Large intestine (tissue), 3 donors: ENCODE results near the gene COQ4. TPM values are rescaled to one million over a fixed set of nuclear protein-coding genes. Genes with fewer than 3 reads are reported as not detected.
A peak's percentile ranks its signal among the peaks of the same experiment; 100 is the strongest.

Experiments
- DNase-seq, 2 donors: peaks; one replicate each; pipeline versions ENCODE4 v3.0.0 to v3.0.0-alpha.2; 2013
- H3K27ac ChIP-seq: one replicate; pipeline ENCODE4 v1.5.1; 2013; ENCODE audit warnings: low read length
- H3K27me3 ChIP-seq: 2 replicates; pipeline ENCODE4 v1.6.1; 2013; ENCODE audit warnings: low read length; ENCODE audit not compliant: control insufficient read depth, insufficient read depth
- H3K36me3 ChIP-seq: 2 replicates; pipeline ENCODE4 v1.6.1; 2013; ENCODE audit warnings: low read length; ENCODE audit not compliant: control insufficient read depth, insufficient read depth
- H3K4me1 ChIP-seq: one replicate; pipeline ENCODE4 v1.6.1; 2013; ENCODE audit warnings: low read length; ENCODE audit not compliant: control insufficient read depth, insufficient read depth
- H3K4me3 ChIP-seq: one replicate; pipeline ENCODE4 v1.5.1; 2013; ENCODE audit warnings: low read length
- H3K9me3 ChIP-seq: one replicate; pipeline ENCODE4 v1.6.1; 2013; ENCODE audit warnings: mild to moderate bottlenecking, low read depth, low read length, moderate library complexity; ENCODE audit not compliant: control insufficient read depth
- WGBS: methylation state at CpG from one replicate; pipeline ENCODE4 v1.1.5; 2013; ENCODE audit warnings: low lambda C conversion rate; ENCODE audit not compliant: insufficient coverage; 5-methylcytosine and 5-hydroxymethylcytosine counted together
- polyA plus RNA-seq: library from polyadenylated mRNA; unstranded; fragments of 120-200 nt; gene quantifications from one replicate; pipeline ENCODE4 v1.2.1, GENCODE V29; 2013

The COQ4 gene
- polyA plus RNA-seq, 1 donor = 88.1 TPM

GRCh38 chr9:128360826-128361225 lies 38.2 kb downstream of the COQ4 start:
- H3K9me3 ChIP-seq = no peaks in the 10 kb centered on the region
- no peak overlapping the region for H3K27ac ChIP-seq
- H3K36me3 ChIP-seq = peaks cover 13% of the 10 kb centered on the region
- no peak for DNase-seq
- H3K4me3 ChIP-seq = no peak overlapping the region
- peaks cover 12% of the 10 kb centered on the region for H3K4me1 ChIP-seq
- no CpG with 5 or more reads among the region's 2 CpGs for WGBS
- H3K27me3 ChIP-seq = no peaks in the 10 kb centered on the region

- H3K27me3 ChIP-seq = no peaks in the 10 kb centered on the region
- no peaks in the 10 kb centered on the region for H3K9me3 ChIP-seq
- H3K4me1 ChIP-seq = peaks cover 12% of the 10 kb centered on the region
- no CpG with 5 or more reads among the region's 14 CpGs for WGBS
- peaks cover 9% of the 10 kb centered on the region for H3K36me3 ChIP-seq
- H3K27ac ChIP-seq = no peak overlapping the region
- peak overlapping the region; percentile 38 for H3K4me3 ChIP-seq
- DNase-seq = no peak
Measured at GRCh38 chr9:128361296-128361985, 38.8 kb downstream of the COQ4 start.

- Histone ChIP-seq H3K27ac (no peak overlapping the region), H3K27me3 (no peaks in the 10 kb centered on the region), H3K4me3 (peak overlapping the region; percentile 38), H3K36me3 (peaks cover 9% of the 10 kb centered on the region), H3K4me1 (peaks cover 12% of the 10 kb centered on the region), H3K9me3 (no peaks in the 10 kb centered on the region)
- DNase-seq = peak; percentile 74 to 80
- no CpG with 5 or more reads among the region's 20 CpGs for WGBS
Measured at GRCh38 chr9:128361986-128362646, 39.5 kb downstream of the COQ4 start.

- peaks cover 7% of the 10 kb centered on the region for H3K36me3 ChIP-seq
- H3K4me1 ChIP-seq = peaks cover 12% of the 10 kb centered on the region
- no CpG with 5 or more reads among the region's 3 CpGs for WGBS
- no peak for DNase-seq
- H3K27me3 ChIP-seq = no peaks in the 10 kb centered on the region
- no peaks in the 10 kb centered on the region for H3K9me3 ChIP-seq
- H3K27ac ChIP-seq = no peak overlapping the region
- H3K4me3 ChIP-seq = no peak overlapping the region
Measured at GRCh38 chr9:128362774-128363173, 40.1 kb downstream of the COQ4 start.

- Histone ChIP-seq H3K9me3 (no peaks in the 10 kb centered on the region), H3K36me3 (no peaks in the 10 kb centered on the region), H3K4me1 (peaks cover 16% of the 10 kb centered on the region), H3K4me3 (no peak overlapping the region), H3K27me3 (no peaks in the 10 kb centered on the region), H3K27ac (no peak overlapping the region)
- no CpG with 5 or more reads among the region's 4 CpGs for WGBS
- DNase-seq = no peak
Measured at GRCh38 chr9:128365525-128365924, 42.9 kb downstream of the COQ4 start.

- Histone ChIP-seq H3K36me3 (peaks cover 6% of the 10 kb centered on the region), H3K27ac (no peak overlapping the region), H3K4me1 (peaks cover 12% of the 10 kb centered on the region), H3K27me3 (no peaks in the 10 kb centered on the region), H3K4me3 (no peak overlapping the region), H3K9me3 (no peaks in the 10 kb centered on the region)
- no CpG with 5 or more reads among the region's 9 CpGs for WGBS
- no peak for DNase-seq
Measured at GRCh38 chr9:128369024-128369706, 46.5 kb downstream of the COQ4 start.

- peak overlapping the region; percentile 73 for H3K4me3 ChIP-seq
Measured at GRCh38 chr9:128370367-128370751, 47.7 kb downstream of the COQ4 start.

GRCh38 chr9:128370752-128371629 lies 48.4 kb downstream of the COQ4 start, which contains the start of gene URM1:
Gene URM1 (plus strand): TSS chr9:128371374. CDS start chr9:128371381, 7 bp downstream.
- DNase-seq = peak; percentile 97 to 98
- Histone ChIP-seq H3K36me3 (peaks cover 12% of the 10 kb centered on the region), H3K27me3 (no peaks in the 10 kb centered on the region), H3K4me1 (peaks cover 5% of the 10 kb centered on the region), H3K4me3 (peak within 1 kb of the TSS; percentile 73), H3K27ac (peak within 1 kb of the TSS; percentile 95), H3K9me3 (no peaks in the 10 kb centered on the region)
- WGBS = no CpG with 5 or more reads among the region's 55 CpGs

More at GRCh38 chr9:128370367-128370751, 47.7 kb downstream of the COQ4 start:
- Histone ChIP-seq H3K27ac (peak overlapping the region; percentile 95), H3K27me3 (no peaks in the 10 kb centered on the region), H3K9me3 (no peaks in the 10 kb centered on the region), H3K36me3 (peaks cover 12% of the 10 kb centered on the region), H3K4me1 (peaks cover 5% of the 10 kb centered on the region)
- no peak for DNase-seq

GRCh38 chr9:128371630-128372117 lies 49.0 kb downstream of the COQ4 start:
- Histone ChIP-seq H3K36me3 (peaks cover 12% of the 10 kb centered on the region), H3K4me1 (peaks cover 5% of the 10 kb centered on the region), H3K27me3 (no peaks in the 10 kb centered on the region), H3K27ac (peak overlapping the region; percentile 95), H3K4me3 (peak overlapping the region; percentile 73), H3K9me3 (no peaks in the 10 kb centered on the region)
- DNase-seq = no peak
- WGBS = 6% methylated on average over 2 of the region's 10 CpGs
